ENCODE data around the gene SGMS1. TPM values are rescaled to one million over a fixed set of nuclear protein-coding genes. Genes with fewer than 3 reads are reported as not detected.

SGMS1 gene
- total RNA-seq, 3 donors from 2014 or later = 66.5 to 114 (median 80.1) TPM

DNA sequence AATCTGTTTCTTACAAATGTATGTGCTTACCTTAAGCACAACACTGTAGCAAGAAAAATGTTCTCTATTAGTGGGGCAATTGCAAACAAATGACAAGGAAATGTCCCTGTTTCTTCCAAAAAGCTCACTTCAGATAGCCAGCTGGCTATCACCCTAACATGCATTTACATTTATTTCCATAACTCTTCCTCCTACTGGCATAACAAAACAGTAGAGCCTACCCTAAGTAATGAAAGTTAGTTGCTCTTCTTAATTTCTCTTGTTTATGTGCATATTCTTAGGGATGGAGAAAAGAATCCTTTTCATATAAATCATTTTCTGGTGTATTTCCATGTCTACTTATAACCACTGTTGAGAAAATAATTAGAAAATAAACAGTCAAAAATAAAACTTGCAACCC lies 100.4 kb downstream of the SGMS1 start:
- H3K27me3 ChIP-seq = no peaks in the 10 kb centered on the region
- no peaks in the 10 kb centered on the region for H3K36me3 ChIP-seq
- intact Hi-C loops (cut with DNase I; ENCODE audit: low total_unique reads) = no loop called here
- no peak for DNase-seq (ENCODE audit: low spot score in 2 of 2)
- no peaks in the 10 kb centered on the region for H3K9me3 ChIP-seq
- H3K4me1 ChIP-seq = no peaks in the 10 kb centered on the region
- no peak overlapping the region for H3K27ac ChIP-seq
- TF ChIP-seq POLR2A (IDR thresholded peaks at IDR 0.05) (no peak), POLR2AphosphoS5 (IDR thresholded peaks at IDR 0.05) (no peak)
- TF ChIP-seq, protein P1, sequence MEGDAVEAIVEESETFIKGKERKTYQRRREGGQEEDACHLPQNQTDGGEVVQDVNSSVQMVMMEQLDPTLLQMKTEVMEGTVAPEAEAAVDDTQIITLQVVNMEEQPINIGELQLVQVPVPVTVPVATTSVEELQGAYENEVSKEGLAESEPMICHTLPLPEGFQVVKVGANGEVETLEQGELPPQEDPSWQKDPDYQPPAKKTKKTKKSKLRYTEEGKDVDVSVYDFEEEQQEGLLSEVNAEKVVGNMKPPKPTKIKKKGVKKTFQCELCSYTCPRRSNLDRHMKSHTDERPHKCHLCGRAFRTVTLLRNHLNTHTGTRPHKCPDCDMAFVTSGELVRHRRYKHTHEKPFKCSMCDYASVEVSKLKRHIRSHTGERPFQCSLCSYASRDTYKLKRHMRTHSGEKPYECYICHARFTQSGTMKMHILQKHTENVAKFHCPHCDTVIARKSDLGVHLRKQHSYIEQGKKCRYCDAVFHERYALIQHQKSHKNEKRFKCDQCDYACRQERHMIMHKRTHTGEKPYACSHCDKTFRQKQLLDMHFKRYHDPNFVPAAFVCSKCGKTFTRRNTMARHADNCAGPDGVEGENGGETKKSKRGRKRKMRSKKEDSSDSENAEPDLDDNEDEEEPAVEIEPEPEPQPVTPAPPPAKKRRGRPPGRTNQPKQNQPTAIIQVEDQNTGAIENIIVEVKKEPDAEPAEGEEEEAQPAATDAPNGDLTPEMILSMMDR (IDR thresholded peaks at IDR 0.05) = no peak
- H3K4me3 ChIP-seq = no peak overlapping the region

DNA sequence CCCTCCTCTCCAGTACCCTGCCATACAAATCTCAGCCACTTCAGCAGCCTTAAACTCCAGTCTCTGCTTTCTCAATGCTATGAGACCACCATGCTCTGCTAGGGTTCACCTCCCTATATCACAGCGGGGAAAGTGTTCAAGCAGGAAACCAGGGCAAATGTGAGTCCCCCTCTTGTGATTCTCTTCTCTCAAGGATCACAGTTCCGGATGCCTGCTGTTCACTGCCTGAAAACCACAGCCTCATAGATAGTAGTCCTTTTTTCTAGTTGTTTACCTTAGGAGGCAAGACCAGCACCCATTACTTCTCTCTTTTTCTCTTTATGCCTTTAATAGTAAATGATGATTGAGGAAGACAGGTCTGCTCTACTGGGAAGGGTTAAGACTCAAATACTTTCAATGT lies 100.8 kb downstream of the SGMS1 start:
- Histone ChIP-seq H3K36me3 (no peaks in the 10 kb centered on the region), H3K27ac (no peak overlapping the region), H3K9me3 (no peaks in the 10 kb centered on the region), H3K4me3 (no peak overlapping the region), H3K27me3 (no peaks in the 10 kb centered on the region), H3K4me1 (no peaks in the 10 kb centered on the region)
- TF ChIP-seq, protein P1 (IDR thresholded peaks at IDR 0.05) = no peak
- no peak for TF ChIP-seq POLR2AphosphoS5 (IDR thresholded peaks at IDR 0.05)
- TF ChIP-seq POLR2A (IDR thresholded peaks at IDR 0.05) = no peak
- no peak for DNase-seq (ENCODE audit: low spot score in 2 of 2)
- intact Hi-C loops (cut with DNase I; ENCODE audit: low total_unique reads) = no loop called here

DNA sequence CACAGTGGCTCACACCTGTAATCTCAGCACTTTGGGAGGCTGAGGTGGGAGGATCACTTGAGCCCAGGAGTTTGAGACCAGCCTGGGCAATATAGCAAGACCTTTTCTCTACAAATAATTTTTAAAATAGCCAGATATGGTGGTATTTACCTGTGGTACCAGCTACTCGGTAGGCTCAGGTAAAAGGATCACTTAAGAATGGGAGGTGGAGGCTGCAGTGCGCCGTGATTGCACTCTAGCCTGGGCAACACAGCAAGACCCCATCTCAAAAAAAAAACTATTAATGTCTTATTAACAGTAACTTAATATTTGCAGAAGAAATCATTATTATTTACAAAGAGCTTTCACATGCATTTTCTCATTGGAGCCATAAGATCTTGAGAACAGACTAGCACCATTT lies 103.6 kb downstream of the SGMS1 start:
- Histone ChIP-seq H3K4me3 (no peak overlapping the region), H3K36me3 (no peaks in the 10 kb centered on the region), H3K9me3 (no peaks in the 10 kb centered on the region), H3K4me1 (no peaks in the 10 kb centered on the region), H3K27ac (no peak overlapping the region), H3K27me3 (no peaks in the 10 kb centered on the region)
- DNase-seq (ENCODE audit: low spot score in 2 of 2) = no peak
- intact Hi-C loops (cut with DNase I; ENCODE audit: low total_unique reads) = no loop called here
- no peak for TF ChIP-seq POLR2AphosphoS5 (IDR thresholded peaks at IDR 0.05)
- TF ChIP-seq POLR2A (IDR thresholded peaks at IDR 0.05) = no peak
- TF ChIP-seq, protein P1 (IDR thresholded peaks at IDR 0.05) = no peak

DNA sequence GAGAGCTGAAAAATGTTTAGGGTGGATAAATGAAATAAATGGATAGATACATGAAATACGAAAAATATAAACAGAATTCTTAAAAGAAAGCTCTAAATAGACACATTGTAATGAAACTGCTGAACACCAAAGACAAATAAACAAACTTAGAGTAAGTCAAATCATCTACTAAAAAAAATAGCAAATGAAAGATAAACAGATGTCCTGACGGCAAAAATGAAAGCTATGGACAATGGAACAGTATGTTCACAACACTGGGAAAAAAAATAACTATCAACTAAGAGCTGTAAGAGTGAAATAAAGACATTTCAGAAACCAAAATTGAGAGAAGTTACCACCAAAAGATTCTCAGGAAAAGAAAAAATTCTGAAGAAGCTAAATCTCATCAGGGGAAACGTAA lies 106.1 kb downstream of the SGMS1 start:
- Histone ChIP-seq H3K27me3 (no peaks in the 10 kb centered on the region), H3K36me3 (no peaks in the 10 kb centered on the region), H3K9me3 (no peaks in the 10 kb centered on the region), H3K4me1 (no peaks in the 10 kb centered on the region), H3K4me3 (no peak overlapping the region), H3K27ac (no peak overlapping the region)
- no peak for TF ChIP-seq POLR2A (IDR thresholded peaks at IDR 0.05)
- TF ChIP-seq POLR2AphosphoS5 (IDR thresholded peaks at IDR 0.05) = no peak
- TF ChIP-seq, protein P1 (IDR thresholded peaks at IDR 0.05) = no peak
- no peak for DNase-seq (ENCODE audit: low spot score in 2 of 2)
- intact Hi-C loops (cut with DNase I; ENCODE audit: low total_unique reads) = loop anchor here (10.0 kb wide), 1 partner anchor 1073 kb away; no protein-coding TSS in a partner anchor

DNA sequence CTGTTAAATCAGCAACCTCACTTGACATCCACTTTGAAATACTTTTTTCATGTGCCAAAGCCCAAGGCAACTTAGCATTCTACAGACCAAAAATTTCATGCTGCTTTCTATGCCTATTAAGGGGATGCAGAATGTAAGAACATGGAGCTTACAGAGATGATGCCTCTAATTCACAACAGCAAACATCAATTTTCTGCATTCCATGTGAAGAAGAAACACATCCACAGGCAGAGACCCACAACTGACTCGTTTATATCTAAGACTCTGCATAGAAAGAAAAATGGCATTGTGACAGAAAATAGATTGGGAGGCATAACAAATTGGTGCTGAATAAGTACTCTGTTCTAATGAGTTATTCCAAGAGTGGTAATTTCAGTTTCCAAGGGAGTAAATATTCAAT lies 107.6 kb downstream of the SGMS1 start:
- Histone ChIP-seq H3K4me3 (no peak overlapping the region), H3K4me1 (peaks cover 0 to 4% of the 10 kb centered on the region in 2 donors), H3K27me3 (no peaks in the 10 kb centered on the region)

More for the DNA sequence above, 107.6 kb downstream of the SGMS1 start:
- TF ChIP-seq POLR2AphosphoS5 (IDR thresholded peaks at IDR 0.05) (no peak), POLR2A (IDR thresholded peaks at IDR 0.05) (no peak)
- TF ChIP-seq, protein P1 (IDR thresholded peaks at IDR 0.05) = no peak
- intact Hi-C loops (cut with DNase I; ENCODE audit: low total_unique reads) = loop anchor here (10.0 kb wide), 1 partner anchor 1071 kb away; no protein-coding TSS in a partner anchor
- Histone ChIP-seq H3K36me3 (no peaks in the 10 kb centered on the region), H3K27ac (no peak overlapping the region), H3K9me3 (no peaks in the 10 kb centered on the region)
- DNase-seq (ENCODE audit: low spot score in 2 of 2) = no peak

Measured in breast epithelium (tissue), 4 donors.